Mesenchymal stem cell (in vitro differentiated cells and primary cell): Measurements from ENCODE around the gene BBX.
A peak's percentile ranks its signal among the peaks of the same experiment; 100 is the strongest.
"Not testable (repeated sequence)": the region's sequence is repeated elsewhere in the genome, so short reads cannot be mapped to it uniquely, and the experiment has no call there.

Source experiments
- DNase-seq: peaks from one replicate; pipeline ENCODE4 v3.0.0-alpha.2; 2013
- H2AFZ ChIP-seq: one replicate; pipeline ENCODE4 v1.6.1; 2013; ENCODE audit warnings: low read depth, mild to moderate bottlenecking, control low read depth, inconsistent platforms, low read length, moderate library complexity
- H2AK5ac ChIP-seq: 2 replicates; pipeline ENCODE4 v1.6.1; 2013; ENCODE audit warnings: low read length, moderate library complexity, mild to moderate bottlenecking, inconsistent platforms; ENCODE audit not compliant: severe bottlenecking
- H2BK120ac ChIP-seq: one replicate; pipeline ENCODE4 v1.6.1; 2013; ENCODE audit warnings: low read depth, mild to moderate bottlenecking, inconsistent platforms, low read length, moderate library complexity
- H2BK12ac ChIP-seq, 2 experiments: one replicate each; pipeline ENCODE4 v1.6.1; 2013; ENCODE audit warnings: inconsistent platforms in 2 of 2, low read length in 2 of 2, mild to moderate bottlenecking in 2 of 2, moderate library complexity in 2 of 2, control low read depth in 1 of 2
- H2BK15ac ChIP-seq: one replicate; pipeline ENCODE4 v1.6.1; 2013; ENCODE audit warnings: mild to moderate bottlenecking, low read depth, inconsistent platforms; ENCODE audit not compliant: poor library complexity, severe bottlenecking
- H2BK5ac ChIP-seq: 2 replicates; pipeline ENCODE4 v1.6.1; 2013; ENCODE audit warnings: low read depth, mild to moderate bottlenecking, low read length, control low read depth, inconsistent platforms; ENCODE audit not compliant: poor library complexity, severe bottlenecking
- H3K14ac ChIP-seq, 2 experiments: one replicate each; pipeline ENCODE4 v1.6.1; 2013; ENCODE audit warnings: inconsistent platforms in 2 of 2, low read length in 2 of 2, control low read depth in 1 of 2, mild to moderate bottlenecking in 1 of 2, moderate library complexity in 1 of 2
- H3K18ac ChIP-seq, 2 experiments: one replicate each; pipeline ENCODE4 v1.6.1; 2013; ENCODE audit warnings: inconsistent platforms in 2 of 2, low read length in 2 of 2, control low read depth in 1 of 2, low read depth in 1 of 2, mild to moderate bottlenecking in 1 of 2
- H3K23ac ChIP-seq, 2 experiments: one replicate each; pipeline ENCODE4 v1.6.1; 2013; ENCODE audit warnings: inconsistent platforms in 2 of 2, low read length in 2 of 2, mild to moderate bottlenecking in 2 of 2, moderate library complexity in 2 of 2, control low read depth in 1 of 2
- H3K27ac ChIP-seq: 2 replicates; pipeline ENCODE4 v1.5.1; 2013; ENCODE audit warnings: mild to moderate bottlenecking, moderate library complexity, low read length, control low read depth, inconsistent platforms; ENCODE audit not compliant: poor library complexity, severe bottlenecking
- H3K27me3 ChIP-seq, 2 experiments: 2 replicates each; pipeline versions ENCODE4 v1.6.1 to v1.7.0; 2013; ENCODE audit warnings: low read length in 2 of 2, mild to moderate bottlenecking in 2 of 2, moderate library complexity in 2 of 2, control low read depth in 1 of 2, inconsistent platforms in 1 of 2; ENCODE audit not compliant: control insufficient read depth in 1 of 2, insufficient read depth in 1 of 2
- H3K36me3 ChIP-seq, 2 experiments: 2 replicates each; pipeline versions ENCODE4 v1.6.1 to v1.7.0; 2013; ENCODE audit warnings: low read length in 2 of 2, control low read depth in 1 of 2, inconsistent platforms in 1 of 2, low read depth in 1 of 2, mild to moderate bottlenecking in 1 of 2; ENCODE audit not compliant: insufficient read depth in 2 of 2, control insufficient read depth in 1 of 2
- H3K4ac ChIP-seq, 2 experiments: one replicate each; pipeline ENCODE4 v1.6.1; 2013; ENCODE audit warnings: inconsistent platforms in 2 of 2, low read length in 2 of 2, mild to moderate bottlenecking in 2 of 2, moderate library complexity in 2 of 2, control low read depth in 1 of 2, low read depth in 1 of 2
- H3K4me1 ChIP-seq: 2 replicates; pipeline ENCODE4 v1.6.1; 2013; ENCODE audit warnings: low read depth, low read length, control low read depth; ENCODE audit not compliant: control insufficient read depth, insufficient read depth
- H3K4me2 ChIP-seq: 2 replicates; pipeline ENCODE4 v1.6.1; 2013; ENCODE audit warnings: low read length, mild to moderate bottlenecking, inconsistent platforms; ENCODE audit not compliant: poor library complexity, severe bottlenecking
- H3K4me3 ChIP-seq, 2 experiments: 2 replicates each; pipeline versions ENCODE4 v1.5.1 to v1.7.0; 2013; ENCODE audit warnings: low read length in 2 of 2, mild to moderate bottlenecking in 2 of 2, control low read depth in 1 of 2, low read depth in 1 of 2; ENCODE audit not compliant: insufficient read depth in 1 of 2
- H3K79me1 ChIP-seq: replicated peaks from 2 replicates; pipeline ENCODE4 v1.6.1; 2013; ENCODE audit warnings: mild to moderate bottlenecking, control low read depth, low read length, inconsistent platforms; ENCODE audit not compliant: poor library complexity, severe bottlenecking
- H3K9ac ChIP-seq: 2 replicates; pipeline ENCODE4 v1.7.0; 2013; ENCODE audit warnings: mild to moderate bottlenecking, low read length, moderate library complexity
- H3K9me3 ChIP-seq: 2 replicates; pipeline ENCODE4 v1.7.0; 2013; ENCODE audit warnings: mild to moderate bottlenecking, low read length; ENCODE audit not compliant: control insufficient read depth
- H4K8ac ChIP-seq: one replicate; pipeline ENCODE4 v1.6.1; 2013; ENCODE audit warnings: inconsistent platforms, mild to moderate bottlenecking, low read length, moderate library complexity
- H4K91ac ChIP-seq: one replicate; pipeline ENCODE4 v1.6.1; 2013; ENCODE audit warnings: mild to moderate bottlenecking, low read length, inconsistent platforms
- WGBS: methylation state at CpG from one replicate; pipeline ENCODE4 v1.1.7; 2013; ENCODE audit warnings: mixed read lengths; 5-methylcytosine and 5-hydroxymethylcytosine counted together

Gene BBX

GRCh38 chr3:107560166-107560565, 37.4 kb downstream of the BBX start:
- Histone ChIP-seq H3K4me2 (no peak overlapping the region), H3K9ac (no peak overlapping the region), H3K9me3 (no peaks in the 10 kb centered on the region), H3K27ac (no peak overlapping the region), H2BK5ac (no peak overlapping the region), H3K14ac (no peak overlapping the region), H4K8ac (no peak overlapping the region), H2BK120ac (no peak overlapping the region), H2BK12ac (no peak overlapping the region), H3K4me3 (no peak overlapping the region), H3K27me3 (no peaks in the 10 kb centered on the region), H2BK15ac (no peak overlapping the region), H3K36me3 (no peaks in the 10 kb centered on the region), H3K4me1 (no peaks in the 10 kb centered on the region), H4K91ac (no peak overlapping the region), H3K4ac (no peak overlapping the region), H3K23ac (no peak overlapping the region), H2AK5ac (no peak overlapping the region), H2AFZ (no peak overlapping the region), H3K79me1 (peaks cover 22% of the 10 kb centered on the region), H3K18ac (no peak overlapping the region)
- no CpG with 5 or more reads among the region's 1 CpG for WGBS
- no peak for DNase-seq

DNA sequence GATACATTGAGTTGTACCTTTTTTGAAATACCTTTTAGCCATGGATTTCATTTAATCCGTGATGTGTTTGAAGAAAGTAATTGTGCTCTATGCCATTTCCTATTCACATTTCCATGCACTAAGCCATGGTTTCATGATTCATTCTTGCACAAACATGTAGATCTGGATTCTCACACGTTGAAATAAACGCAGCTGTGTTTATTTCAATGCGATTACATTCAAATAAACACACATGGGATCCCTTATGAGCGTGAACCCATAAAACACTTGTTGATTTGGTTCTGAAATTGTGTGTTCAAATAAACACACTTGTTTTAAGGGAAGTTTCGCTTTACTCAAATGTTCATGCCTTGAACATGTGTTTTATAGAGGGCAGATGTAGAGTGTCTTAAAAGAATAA, 39.2 kb downstream of the BBX start:
- H3K9ac ChIP-seq = no peak overlapping the region
- DNase-seq = peak; percentile 29
- no peak overlapping the region for H3K27ac ChIP-seq
- H3K18ac ChIP-seq = no peak overlapping the region
- H3K14ac ChIP-seq = no peak overlapping the region
- no peak overlapping the region for H2BK15ac ChIP-seq
- H3K4me1 ChIP-seq = no peaks in the 10 kb centered on the region
- no peak overlapping the region for H4K8ac ChIP-seq
- H2BK12ac ChIP-seq = no peak overlapping the region
- WGBS = 80% methylated on average over 6 of the region's 6 CpGs
- peaks cover 21% of the 10 kb centered on the region for H3K79me1 ChIP-seq
- no peak overlapping the region for H3K4ac ChIP-seq
- H2AK5ac ChIP-seq = no peak overlapping the region
- H2BK120ac ChIP-seq = no peak overlapping the region
- H2BK5ac ChIP-seq = no peak overlapping the region
- H3K36me3 ChIP-seq = no peaks in the 10 kb centered on the region
- H4K91ac ChIP-seq = no peak overlapping the region
- H2AFZ ChIP-seq = no peak overlapping the region
- H3K4me2 ChIP-seq = no peak overlapping the region
- H3K23ac ChIP-seq = no peak overlapping the region
- no peaks in the 10 kb centered on the region for H3K27me3 ChIP-seq
- no peaks in the 10 kb centered on the region for H3K9me3 ChIP-seq
- no peak overlapping the region for H3K4me3 ChIP-seq

GRCh38 chr3:107562969-107563529, 40.3 kb downstream of the BBX start:
- Histone ChIP-seq H4K8ac (peak overlapping the region; percentile 72), H4K91ac (no peak overlapping the region), H2AK5ac (no peak overlapping the region), H3K27me3 (no peaks in the 10 kb centered on the region), H2BK12ac (no peak overlapping the region), H2AFZ (no peak overlapping the region), H2BK120ac (no peak overlapping the region), H3K4me3 (no peak overlapping the region), H3K23ac (no peak overlapping the region), H3K14ac (no peak overlapping the region), H2BK15ac (no peak overlapping the region), H3K4me1 (no peaks in the 10 kb centered on the region), H3K4me2 (no peak overlapping the region), H3K9me3 (no peaks in the 10 kb centered on the region), H3K36me3 (no peaks in the 10 kb centered on the region), H3K9ac (no peak overlapping the region), H3K18ac (no peak overlapping the region), H2BK5ac (no peak overlapping the region), H3K27ac (no peak overlapping the region), H3K79me1 (peaks cover 17% of the 10 kb centered on the region), H3K4ac (no peak overlapping the region)
- 0% methylated on average over 1 of the region's 3 CpGs for WGBS
- no peak for DNase-seq

DNA sequence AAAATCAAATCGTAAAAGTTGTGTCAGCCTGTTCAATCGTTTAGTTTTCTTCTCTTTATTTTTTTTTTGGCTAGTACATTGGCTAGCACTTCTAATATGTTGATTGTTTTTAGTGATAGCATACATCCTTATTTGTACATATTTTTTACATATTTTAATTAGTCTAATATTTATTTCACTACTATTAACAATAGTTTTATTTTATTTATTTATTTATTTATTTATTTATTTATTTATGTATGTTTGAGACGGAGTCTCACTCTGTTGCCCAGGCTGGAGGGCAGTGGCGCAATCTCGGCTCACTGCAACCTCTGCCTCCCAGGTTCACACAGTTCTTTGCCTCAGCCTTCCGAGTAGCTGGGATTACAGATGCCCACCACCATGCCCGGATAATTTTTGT, 42.5 kb downstream of the BBX start:
- not testable (repeated sequence) for H2BK12ac ChIP-seq

More for the DNA sequence above, 42.5 kb downstream of the BBX start:
- not testable (repeated sequence) for H3K36me3 ChIP-seq, H3K9me3 ChIP-seq, H3K4me2 ChIP-seq, H3K14ac ChIP-seq, H3K18ac ChIP-seq, H2AFZ ChIP-seq, H3K27me3 ChIP-seq, H3K27ac ChIP-seq, H2AK5ac ChIP-seq, H3K9ac ChIP-seq, H3K4me3 ChIP-seq, DNase-seq, H4K91ac ChIP-seq, H4K8ac ChIP-seq, H3K4ac ChIP-seq, H2BK120ac ChIP-seq, H2BK5ac ChIP-seq, H3K4me1 ChIP-seq, H2BK15ac ChIP-seq, H3K23ac ChIP-seq
- peaks cover 14% of the 10 kb centered on the region for H3K79me1 ChIP-seq
- WGBS = 98% methylated on average over 5 of the region's 7 CpGs
